ENCODE results near the gene CELA3A.

- no peak for TF ChIP-seq EZH2 (IDR thresholded peaks at IDR 0.05; ENCODE audit: borderline replicate concordance, low read depth, low read length, severe bottlenecking)
- TF ChIP-seq CTCF (IDR thresholded peaks at IDR 0.05; ENCODE audit: borderline replicate concordance, extremely low read depth, low read length, poor library complexity, severe bottlenecking), result peak; percentile 50
These were observed 17.4 kb downstream of the CELA3A start for GRCh38 chr1:22018583-22019559.
